ENCODE measurements around the gene PMS1. TPM values are rescaled to one million over a fixed set of nuclear protein-coding genes. Genes with fewer than 3 reads are reported as not detected.
A peak's percentile ranks its signal among the peaks of the same experiment; 100 is the strongest.

The PMS1 gene
- total RNA-seq, 1 experiment from 2014 or later, result 43.8 TPM

- no peaks in the 10 kb centered on the region for H3K27me3 Mint-ChIP-seq (ENCODE audit: unreplicated experiment)
- H3K4me1 Mint-ChIP-seq (ENCODE audit: low read depth, unreplicated experiment), result no peaks in the 10 kb centered on the region
- CTCF ChIA-PET, result interaction anchor here (1.3 to 3.5 kb wide), 2 partner anchors 9 to 12 kb away, joined by 3 to 12 read pairs; partner anchors contain the start of genes ORMDL1, OSGEPL1 and PMS1
- no TSS peak for BruUV-seq (replicated peaks)
- H3K27ac Mint-ChIP-seq (ENCODE audit: unreplicated experiment), result no peak overlapping the region
- no peak for DNase-seq
- peaks cover 33% of the 10 kb centered on the region for H3K36me3 Mint-ChIP-seq (ENCODE audit: insufficient read depth, unreplicated experiment)
- no peak for TF ChIP-seq CTCF (IDR thresholded peaks at IDR 0.05; ENCODE audit: unreplicated experiment)
- H3K9me3 Mint-ChIP-seq (ENCODE audit: low read depth, unreplicated experiment), result no peaks in the 10 kb centered on the region
- no peak overlapping the region for H3K4me3 Mint-ChIP-seq (ENCODE audit: low read depth, unreplicated experiment)
- intact Hi-C loops (cut with micrococcal nuclease; ENCODE audit: unreplicated experiment), result no loop called here
These were observed 12.0 kb upstream of the PMS1 start for GRCh38 chr2:189772212-189772611.

DNA sequence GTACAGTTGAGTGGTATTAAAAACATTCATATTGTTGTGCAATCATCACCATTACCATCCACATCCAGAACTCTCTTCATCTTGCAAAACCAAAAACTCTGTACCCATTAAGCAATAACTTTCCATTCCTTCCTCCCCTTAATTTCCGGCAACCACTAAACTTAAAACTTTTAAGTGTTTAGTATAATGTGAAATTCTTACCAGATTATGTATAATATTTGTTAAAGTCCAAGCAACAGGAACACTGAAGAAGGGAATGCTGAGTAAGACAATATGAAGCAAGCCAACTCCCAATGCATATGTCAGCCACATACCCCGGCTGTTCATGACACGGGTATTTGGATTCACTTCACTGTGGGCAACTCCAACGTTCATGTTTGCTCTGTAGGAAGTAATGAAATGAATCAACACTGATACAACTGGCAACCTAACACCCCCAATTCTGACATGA is 2.0 kb upstream of the PMS1 start:
- DNase-seq, result no peak
- Mint-ChIP-seq H3K27ac (ENCODE audit: unreplicated experiment) (peak overlapping the region; percentile 5), H3K9me3 (ENCODE audit: low read depth, unreplicated experiment) (no peaks in the 10 kb centered on the region), H3K4me3 (ENCODE audit: low read depth, unreplicated experiment) (peak overlapping the region; percentile 74), H3K4me1 (ENCODE audit: low read depth, unreplicated experiment) (peaks cover 17% of the 10 kb centered on the region), H3K36me3 (ENCODE audit: insufficient read depth, unreplicated experiment) (peaks cover 66% of the 10 kb centered on the region), H3K27me3 (ENCODE audit: unreplicated experiment) (no peaks in the 10 kb centered on the region)
- BruUV-seq (replicated peaks), result no TSS peak
- CTCF ChIA-PET, result interaction anchor here (1.6 kb wide), 1 partner anchor 20 kb away, joined by 4 read pairs; the partner anchor contains the start of gene OSGEPL1
- TF ChIP-seq CTCF (IDR thresholded peaks at IDR 0.05; ENCODE audit: unreplicated experiment), result no peak
- intact Hi-C loops (cut with micrococcal nuclease; ENCODE audit: unreplicated experiment), result no loop called here

GRCh38 chr2:189783451-189783926 is 761 bp upstream of the PMS1 start:
- DNase-seq, result no peak
- intact Hi-C loops (cut with micrococcal nuclease; ENCODE audit: unreplicated experiment), result no loop called here
- no peaks in the 10 kb centered on the region for H3K9me3 Mint-ChIP-seq (ENCODE audit: low read depth, unreplicated experiment)
- BruUV-seq (replicated peaks), result no TSS peak
- peak overlapping the region; percentile 74 for H3K4me3 Mint-ChIP-seq (ENCODE audit: low read depth, unreplicated experiment)
- peaks cover 17% of the 10 kb centered on the region for H3K4me1 Mint-ChIP-seq (ENCODE audit: low read depth, unreplicated experiment)
- CTCF ChIA-PET, result interaction anchor here (0.8 to 1.6 kb wide), 2 partner anchors 11 to 21 kb away, joined by 3 to 4 read pairs; partner anchors contain the start of gene OSGEPL1
- H3K27me3 Mint-ChIP-seq (ENCODE audit: unreplicated experiment), result no peaks in the 10 kb centered on the region
- H3K27ac Mint-ChIP-seq (ENCODE audit: unreplicated experiment), result peak overlapping the region; percentile 82
- TF ChIP-seq CTCF (IDR thresholded peaks at IDR 0.05; ENCODE audit: unreplicated experiment), result no peak
- peaks cover 58% of the 10 kb centered on the region for H3K36me3 Mint-ChIP-seq (ENCODE audit: insufficient read depth, unreplicated experiment)

- Mint-ChIP-seq H3K4me1 (ENCODE audit: low read depth, unreplicated experiment) (peaks cover 2% of the 10 kb centered on the region), H3K4me3 (ENCODE audit: low read depth, unreplicated experiment) (no peak overlapping the region), H3K9me3 (ENCODE audit: low read depth, unreplicated experiment) (no peaks in the 10 kb centered on the region), H3K27ac (ENCODE audit: unreplicated experiment) (no peak overlapping the region), H3K36me3 (ENCODE audit: insufficient read depth, unreplicated experiment) (peaks cover 25% of the 10 kb centered on the region), H3K27me3 (ENCODE audit: unreplicated experiment) (no peaks in the 10 kb centered on the region)
- CTCF ChIA-PET, result no interaction called here
- DNase-seq, result no peak
- intact Hi-C loops (cut with micrococcal nuclease; ENCODE audit: unreplicated experiment), result no loop called here
- TF ChIP-seq CTCF (IDR thresholded peaks at IDR 0.05; ENCODE audit: unreplicated experiment), result no peak
- no TSS peak for BruUV-seq (replicated peaks)
These were observed 7.2 kb downstream of the PMS1 start for GRCh38 chr2:189791338-189792042.

All from Calu3 (cell line).